Activated CD4-positive, alpha-beta T cell treated with anti-CD3 and anti-CD28 coated beads, Interleukin-2, amount 50 U/mL, for 48 hours (primary cell): ENCODE measurements around the gene CKB.

Experiments
- DNase-seq, 2 experiments: peaks; one replicate each; pipeline ENCODE4 v3.0.0-alpha.2; 2020

CKB gene

DNA sequence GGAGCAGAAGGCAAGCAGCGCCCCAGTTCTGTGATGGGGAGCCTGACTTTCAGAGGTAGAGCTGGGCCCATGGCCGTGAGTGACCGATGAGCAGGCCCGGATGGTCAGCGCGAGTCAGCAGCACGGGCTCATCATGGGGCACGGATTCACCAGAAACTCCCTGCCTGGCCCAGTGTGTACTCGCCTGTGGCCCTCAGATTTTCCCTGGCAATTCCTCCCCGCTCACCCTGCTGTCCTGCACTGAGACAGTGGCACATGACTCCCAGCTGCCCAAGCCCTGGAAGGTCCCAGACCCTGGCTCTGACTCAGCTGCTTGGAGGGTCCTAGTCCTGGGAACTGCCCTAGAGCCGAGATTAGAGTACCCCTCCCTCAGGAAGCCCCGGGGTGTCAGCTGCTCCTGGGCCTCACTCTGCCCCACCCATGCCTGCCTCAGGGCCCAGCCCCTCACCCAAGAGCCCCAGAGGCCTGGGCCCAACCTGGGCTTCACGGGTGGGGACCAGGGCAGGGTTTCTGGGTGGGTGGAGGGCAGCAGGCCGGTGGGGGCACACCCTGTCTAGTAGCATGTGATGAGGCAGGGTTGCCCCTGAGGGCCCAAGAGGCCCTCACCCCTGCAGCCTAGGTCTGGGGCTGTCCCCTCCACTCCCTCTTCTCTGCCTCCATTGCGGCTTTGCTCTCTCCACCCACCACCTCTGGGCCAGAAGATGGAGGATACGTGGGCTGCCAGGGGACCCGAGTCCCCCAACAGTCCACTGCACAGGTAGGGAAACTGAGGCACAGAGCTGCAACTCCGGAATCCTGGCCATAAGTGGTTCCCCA lies 14.8 kb upstream of the CKB start:
- DNase-seq: no peak

DNA sequence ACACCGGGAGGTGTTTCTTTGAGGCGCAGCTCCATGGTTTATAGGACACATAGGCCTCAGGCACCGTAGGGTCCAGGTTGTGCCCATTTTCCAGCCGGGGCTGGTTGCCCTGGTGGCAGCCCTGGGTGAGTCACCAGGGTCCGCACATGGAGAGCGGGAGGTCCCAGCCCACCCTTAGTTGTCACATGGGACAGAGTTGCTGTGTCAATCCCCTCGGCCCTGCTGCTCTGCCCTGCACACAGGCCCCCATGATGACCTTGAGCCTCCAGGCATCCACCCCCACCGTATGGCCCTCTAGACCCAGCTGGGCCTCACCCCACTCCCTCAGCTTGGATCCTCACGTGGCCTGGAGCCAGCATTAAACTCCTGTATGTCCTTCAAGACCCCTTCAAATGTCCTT lies 14.1 kb upstream of the CKB start:
- DNase-seq: no peak

DNA sequence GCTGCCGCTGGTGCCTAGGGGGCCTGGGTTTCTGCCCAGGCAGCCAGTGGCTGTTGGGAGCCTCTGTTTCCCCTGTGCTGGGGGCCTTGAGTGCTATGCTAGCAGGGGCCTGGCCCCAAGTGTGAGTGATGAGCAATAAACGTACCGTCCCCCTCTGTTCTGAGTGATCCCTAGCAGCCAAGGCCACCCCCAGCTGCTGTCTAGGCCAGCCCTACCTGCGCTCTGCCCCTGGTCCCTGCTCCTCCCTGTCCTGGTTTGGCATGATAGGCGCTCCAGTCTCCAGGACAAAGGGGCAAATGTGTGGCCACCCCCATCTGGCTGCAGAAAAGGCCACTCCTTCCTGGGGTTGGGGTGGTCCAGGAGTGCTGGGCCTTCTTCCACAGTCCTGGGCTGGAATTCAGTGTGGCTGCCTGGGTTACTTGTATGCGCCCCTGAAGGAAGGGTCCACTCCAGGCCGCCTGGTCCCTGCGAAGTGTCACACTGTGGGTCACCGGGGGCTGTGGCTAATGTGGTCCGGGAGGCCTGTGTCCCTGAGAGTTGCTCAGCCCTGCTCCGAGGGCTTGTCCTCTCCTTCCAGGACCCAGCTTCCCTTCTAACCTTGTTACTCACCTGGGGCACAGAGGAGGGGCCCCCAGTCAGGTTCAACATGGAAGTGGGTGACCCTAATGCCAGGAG lies 13.4 kb upstream of the CKB start:
- DNase-seq: no peak

DNA sequence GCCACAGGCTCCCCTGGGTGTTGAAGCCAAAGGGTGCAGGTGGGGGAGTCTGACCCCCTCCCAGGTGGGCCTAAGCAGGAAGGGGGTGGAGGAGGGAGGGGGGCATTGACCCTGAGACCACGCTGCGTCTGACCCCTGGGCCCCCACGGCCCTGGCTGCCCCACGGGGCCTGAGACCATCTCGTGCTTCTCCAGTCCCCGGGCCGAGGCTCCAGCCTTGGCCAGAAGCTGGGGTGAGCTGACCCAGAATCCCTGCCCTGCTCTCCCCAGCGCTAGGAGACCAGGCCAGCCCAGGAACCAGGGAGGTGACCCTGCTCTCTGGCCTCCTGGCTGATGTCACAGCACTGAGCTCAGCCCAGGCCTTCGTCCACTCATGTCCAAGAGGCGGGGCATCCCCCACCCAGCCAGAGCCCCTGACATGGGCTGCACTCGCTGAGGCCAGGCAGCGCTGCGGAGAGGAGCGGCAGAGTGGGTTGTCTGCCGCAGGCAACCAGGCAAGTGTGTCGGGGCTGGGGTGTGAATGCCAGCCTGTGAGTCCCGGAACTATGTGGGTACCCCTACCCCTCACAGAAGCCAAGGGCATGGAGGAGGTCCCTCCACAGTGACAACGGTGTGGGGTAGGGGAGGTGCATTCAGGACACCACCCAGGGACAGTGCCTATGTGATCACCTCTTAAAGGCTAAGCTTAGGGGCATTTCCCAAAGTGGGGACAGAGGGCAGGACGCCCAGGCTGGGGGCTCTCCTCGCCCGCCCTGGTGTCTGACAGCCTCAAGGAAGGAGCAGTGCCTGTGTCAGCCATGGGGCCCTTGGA lies 12.7 kb upstream of the CKB start:
- no peak for DNase-seq

DNA sequence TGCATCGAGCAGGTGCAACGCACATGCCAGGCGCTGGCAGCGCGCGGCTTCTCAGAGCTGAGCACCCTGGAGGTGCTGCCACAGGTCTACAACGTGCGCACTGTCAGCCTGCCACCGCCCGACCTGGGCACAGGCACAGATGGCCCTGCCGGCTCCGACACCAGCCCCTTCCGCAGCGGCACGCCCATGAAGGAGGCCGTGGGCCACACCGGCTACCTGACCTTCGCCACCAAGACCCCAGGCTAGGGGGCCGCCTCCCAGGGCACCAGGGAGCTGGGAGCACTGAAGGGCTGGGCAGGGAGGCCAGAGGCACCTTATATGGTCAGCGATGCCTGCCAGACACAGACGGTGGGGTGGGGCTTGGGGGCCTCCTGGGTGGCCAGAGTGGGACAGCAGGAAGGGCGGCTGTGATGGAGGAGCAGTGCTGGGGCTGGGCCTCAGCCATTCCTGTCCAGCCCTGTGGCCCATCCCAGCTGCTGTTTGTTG lies 12.0 kb upstream of the CKB start:
- no peak for DNase-seq

DNA sequence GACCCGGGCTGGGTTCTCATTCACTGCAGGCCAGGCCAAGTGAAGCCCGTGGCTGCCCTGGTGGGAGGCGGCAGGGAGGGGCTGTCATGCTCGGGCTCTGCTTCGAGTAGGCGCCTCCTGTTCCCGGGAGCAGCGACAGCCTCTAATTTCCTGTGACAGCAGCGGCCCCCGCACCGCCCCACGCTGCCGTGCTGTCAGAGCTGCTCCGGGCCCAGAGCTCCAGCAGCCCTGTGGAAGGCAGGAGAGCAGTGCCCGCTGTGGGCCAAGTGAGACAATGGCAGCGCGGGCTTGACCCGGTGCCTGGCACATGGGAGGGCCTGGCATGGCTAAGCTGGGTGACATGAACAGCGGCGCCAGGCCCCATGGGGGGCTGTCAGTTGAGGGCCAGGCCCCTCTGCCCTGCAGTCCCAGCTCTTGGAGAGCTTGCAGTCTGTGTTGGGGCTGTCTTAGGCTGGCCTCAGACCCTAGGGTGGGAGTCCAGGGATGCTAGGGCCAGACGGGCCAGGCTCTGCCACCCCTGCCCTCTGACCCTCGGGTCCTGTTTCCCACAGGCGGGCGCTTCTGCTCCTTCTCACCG lies 11.5 kb upstream of the CKB start:
- DNase-seq: no peak

DNA sequence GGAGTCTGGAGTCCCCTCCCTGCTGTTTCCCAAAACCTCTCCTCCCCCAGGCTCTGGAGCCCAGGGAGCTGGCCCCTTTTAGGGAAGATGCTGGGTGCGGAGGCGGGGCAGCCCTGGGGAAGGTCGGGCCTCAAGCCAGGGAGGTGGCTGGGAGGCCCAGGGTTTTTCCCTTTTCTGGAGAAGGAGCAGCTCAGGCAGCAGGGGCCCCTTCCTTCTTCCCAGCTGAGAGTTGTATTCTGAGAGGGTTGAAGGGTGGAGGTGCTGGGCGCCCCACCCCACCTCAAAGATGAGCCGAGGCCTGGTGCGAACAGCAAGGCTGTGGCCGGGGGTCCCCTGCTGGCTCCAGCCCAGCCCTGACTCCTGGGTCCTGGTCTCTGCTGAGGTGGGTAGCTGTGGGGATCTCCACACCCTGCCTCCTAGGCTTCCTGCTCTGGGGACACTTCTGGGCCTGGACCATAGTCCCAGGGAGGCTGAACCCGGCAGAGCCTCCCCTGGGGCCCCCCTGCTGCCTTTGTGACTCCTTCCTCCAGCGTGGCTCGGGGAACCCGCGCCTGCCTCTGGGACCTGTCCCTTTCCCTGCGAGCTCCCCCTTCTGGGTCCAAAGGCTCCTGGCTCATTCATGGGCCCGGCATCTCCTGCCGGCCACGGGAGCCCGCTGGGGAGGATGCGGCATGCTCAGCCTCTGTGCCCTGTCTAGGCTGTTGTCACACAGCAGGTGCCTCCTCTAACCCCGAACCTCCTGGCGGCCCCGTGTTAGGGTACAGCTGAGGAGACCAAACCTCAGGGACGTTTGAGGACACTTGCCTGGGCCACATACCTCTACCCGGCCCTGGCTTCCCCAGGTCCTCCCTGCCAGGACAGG lies 10.7 kb upstream of the CKB start:
- no peak for DNase-seq

DNA sequence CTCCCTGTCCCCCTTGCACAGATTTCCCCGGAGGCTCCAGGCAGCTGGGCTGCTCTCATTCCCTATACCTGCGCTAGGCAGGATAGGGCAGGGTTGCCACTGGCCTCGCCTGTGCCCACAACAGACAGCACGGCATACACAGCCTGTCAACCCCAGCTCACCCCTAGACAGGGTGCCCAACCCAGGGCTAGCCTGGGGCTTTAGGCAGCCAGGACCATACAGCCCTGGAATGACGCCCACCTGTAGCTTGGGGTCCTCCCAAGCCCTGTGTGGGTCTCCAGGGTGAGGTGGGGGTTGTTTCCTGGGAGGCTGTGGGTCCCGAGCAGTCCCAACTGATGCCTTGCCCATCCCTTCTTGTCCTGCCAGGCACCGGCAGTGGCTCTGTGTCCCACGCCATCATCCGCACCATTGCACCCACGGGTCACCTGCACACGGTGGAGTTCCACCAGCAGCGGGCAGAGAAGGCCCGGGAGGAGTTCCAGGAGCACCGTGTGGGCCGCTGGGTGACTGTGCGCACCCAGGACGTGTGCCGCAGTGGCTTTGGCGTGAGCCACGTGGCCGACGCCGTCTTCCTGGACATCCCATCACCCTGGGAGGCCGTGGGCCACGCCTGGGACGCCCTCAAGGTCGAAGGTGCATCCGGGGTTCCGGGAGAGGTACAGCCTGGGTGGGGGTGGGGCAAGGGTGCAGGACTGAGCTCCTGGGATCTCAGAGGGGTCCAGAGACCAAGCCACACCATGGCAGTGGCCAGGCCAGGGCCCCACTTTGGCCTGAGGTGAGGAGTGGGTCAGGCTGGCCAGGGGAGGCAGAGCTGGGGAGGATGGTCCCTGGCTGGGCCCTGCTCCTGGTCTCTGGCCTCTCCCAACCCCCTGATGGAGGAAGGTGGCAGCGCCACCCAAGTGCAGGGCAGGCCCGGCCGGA lies 9.8 kb upstream of the CKB start:
- no peak for DNase-seq

DNA sequence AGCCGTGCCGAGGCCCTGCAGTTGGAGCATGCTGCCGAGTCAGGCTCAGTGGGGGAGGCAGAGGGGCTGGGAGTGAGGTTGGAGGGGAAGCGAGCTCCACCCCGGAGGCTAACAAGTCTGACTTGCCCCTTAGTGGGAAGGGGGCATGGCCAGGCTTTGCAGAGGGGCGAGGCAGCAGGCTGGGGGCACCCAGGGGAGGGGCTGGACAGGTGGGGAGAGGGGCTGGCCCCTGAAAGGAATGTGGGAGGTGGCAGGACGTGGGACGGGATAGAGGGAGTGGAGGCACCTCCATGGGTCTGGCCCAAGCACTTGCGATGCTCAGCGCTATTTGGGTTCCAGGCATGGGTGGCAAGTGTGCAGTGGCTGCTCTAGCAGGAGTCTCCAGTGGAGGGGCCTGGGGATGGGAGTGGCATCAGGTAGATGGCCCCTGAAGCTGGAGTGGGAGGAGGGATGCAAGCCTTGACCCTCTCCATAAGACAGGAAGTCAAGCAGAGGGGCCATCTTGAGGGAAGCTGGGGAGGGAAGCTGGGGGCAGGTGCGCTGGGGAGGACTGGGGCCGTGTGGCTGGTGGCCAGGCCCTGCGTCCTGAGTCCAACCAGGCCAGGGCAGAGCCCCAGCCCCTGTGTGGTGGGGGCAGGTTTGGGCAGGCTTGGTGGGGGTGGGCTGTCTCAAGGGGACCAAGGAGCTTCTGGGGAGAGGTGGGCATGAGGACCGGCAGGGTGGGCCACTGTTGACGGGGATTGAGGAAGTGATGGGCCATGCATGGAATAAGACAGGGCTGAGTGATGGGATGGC lies 9.0 kb upstream of the CKB start:
- no peak for DNase-seq

DNA sequence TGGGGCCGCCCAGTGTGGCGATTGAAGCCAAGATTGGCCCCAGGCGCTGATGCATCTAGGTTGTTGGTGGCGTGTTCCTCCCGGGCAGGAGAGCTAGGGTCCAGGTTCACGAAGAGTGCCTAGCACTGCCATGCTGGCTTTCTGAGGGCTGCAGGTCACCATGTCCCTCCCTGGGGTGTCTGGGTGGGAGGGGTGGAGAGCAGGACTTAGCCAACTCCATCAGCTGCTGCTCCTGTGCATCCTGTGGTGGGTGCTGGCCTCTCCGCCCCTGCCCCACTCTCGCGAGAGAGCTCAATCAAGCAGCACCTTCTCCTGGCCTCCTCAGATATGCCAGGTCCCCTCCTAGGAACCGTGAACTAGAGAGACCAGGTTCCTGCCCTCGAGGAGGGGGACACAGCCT lies 8.2 kb upstream of the CKB start:
- DNase-seq: no peak

DNA sequence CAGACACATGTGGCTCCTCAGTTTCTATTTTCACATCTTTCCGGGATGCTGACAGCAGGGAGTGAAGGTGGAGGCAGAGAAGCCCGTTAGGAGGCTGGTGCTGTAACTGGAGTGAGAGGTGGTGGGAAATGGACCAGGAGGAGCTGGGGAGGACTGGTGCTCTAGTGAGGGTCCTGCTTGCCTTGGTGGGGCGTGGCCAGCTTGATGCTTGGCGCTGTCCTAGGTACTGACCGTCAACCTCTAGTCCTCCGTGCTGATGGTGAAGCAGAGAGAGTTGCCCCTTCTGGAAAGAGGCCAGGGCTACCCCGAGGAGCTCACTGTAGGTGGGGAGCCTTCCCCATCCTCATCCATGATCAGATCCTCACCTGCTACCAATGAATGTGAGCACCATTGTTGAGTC lies 7.8 kb upstream of the CKB start:
- peak in 1 of 2 experiments; percentile 37 for DNase-seq

DNA sequence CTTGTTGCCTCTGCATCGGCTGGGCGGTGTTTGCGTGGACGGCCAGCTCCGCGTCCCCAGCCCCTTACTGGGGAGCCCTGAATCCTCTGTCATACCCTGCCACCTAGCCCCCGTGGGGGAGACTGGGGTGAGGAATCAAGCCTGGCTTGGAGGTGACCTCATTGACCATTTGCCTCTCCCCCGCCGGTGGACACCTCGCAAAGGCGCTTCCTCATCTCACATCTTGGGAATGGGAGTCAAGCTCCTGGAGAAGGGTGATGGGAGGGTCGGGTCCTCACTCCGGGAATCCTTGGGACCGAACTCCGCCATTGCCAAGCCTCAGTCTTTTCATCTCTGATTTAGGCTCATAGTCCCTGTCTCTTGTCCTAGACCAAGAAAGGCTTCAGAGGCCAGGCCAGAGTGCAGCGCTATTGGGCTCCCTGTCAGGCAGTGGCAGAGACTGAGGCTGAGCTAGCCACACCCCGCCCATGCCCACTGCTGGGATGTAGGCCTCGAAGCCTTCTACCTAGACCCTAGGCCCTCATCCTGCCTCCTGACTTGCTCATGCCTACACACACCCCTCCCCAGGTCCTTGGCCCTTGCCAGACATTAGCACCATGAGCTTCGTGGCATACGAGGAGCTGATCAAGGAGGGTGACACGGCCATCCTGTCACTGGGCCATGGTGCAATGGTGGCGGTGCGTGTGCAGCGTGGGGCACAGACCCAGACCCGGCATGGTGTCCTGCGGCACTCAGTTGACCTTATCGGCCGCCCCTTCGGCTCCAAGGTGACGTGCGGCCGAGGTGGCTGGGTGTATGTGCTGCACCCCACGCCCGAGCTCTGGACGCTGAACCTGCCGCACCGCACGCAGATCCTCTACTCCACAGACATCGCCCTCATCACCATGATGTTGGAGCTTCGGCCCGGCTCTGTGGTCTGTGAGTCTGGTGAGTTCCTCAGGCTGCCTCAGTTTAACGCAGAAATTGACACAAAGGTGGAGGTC lies 7.0 kb upstream of the CKB start:
- DNase-seq: no peak

DNA sequence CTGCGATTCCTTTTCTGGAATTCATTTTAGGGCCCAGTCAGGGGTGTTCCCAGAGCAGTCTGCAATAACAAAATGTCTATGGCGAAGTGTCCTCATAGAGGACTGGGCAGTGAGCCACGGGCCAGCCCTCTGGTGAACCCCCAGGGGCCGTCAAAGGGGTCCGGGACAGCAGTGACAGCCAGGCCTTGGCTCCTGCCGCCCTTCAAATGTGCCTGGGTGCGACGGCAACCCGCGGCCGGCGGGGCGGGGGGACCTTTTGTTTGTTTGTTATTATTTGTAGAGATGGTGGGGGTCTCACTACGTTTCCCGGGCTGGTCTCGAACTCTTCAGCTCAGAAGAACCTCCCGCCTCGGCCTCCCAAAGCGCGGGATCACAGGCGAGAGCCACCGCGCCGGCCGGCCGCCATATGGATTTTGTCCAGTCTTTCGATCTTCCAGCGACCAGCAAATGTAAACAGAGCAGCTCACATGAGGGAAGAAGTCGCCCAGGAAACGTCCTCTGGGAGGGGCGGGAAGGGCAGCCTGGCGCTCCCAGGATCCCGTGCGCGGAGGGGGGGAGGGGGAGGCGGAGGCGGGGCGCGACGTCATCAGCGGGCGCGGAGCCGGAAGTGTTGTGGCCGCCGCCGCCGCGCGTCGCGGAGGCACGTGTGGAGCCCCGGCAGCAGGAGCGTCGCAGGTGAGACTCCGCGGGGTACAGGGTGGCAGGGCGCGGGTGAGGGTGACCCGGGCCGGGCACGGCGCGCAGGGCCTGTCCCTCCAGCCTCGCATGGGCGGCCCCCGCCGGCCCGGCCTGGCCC lies 6.2 kb upstream of the CKB start, which contains the start of gene TRMT61A:
Gene TRMT61A, plus strand, starts transcription at position 610 of the 796 bp plus-strand sequence. CDS start 783 bp downstream, outside the sequence.
- peak; percentile 69 to 79 for DNase-seq

DNA sequence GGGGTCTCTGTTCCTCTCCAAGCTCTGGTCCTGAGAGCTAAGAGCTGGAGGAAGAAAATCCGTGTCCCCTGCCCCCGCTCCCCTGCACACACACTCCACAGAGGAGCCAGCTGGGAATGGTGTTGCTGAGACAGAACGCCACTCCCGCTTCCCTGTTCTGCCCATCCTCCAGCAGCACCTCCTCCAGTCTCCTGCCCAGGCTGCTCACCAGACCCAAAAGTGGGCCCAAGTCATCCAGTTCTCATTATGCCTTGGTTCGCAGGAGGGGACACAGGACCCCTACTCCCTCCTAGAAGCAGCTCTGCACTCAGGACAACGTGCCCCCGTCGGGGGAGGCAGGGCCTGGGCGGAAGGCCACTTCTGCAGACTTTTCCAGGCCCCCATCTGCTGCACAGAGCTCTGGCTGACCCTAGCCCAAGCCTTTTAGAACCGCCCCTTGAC lies 5.5 kb upstream of the CKB start:
- no peak for DNase-seq

DNA sequence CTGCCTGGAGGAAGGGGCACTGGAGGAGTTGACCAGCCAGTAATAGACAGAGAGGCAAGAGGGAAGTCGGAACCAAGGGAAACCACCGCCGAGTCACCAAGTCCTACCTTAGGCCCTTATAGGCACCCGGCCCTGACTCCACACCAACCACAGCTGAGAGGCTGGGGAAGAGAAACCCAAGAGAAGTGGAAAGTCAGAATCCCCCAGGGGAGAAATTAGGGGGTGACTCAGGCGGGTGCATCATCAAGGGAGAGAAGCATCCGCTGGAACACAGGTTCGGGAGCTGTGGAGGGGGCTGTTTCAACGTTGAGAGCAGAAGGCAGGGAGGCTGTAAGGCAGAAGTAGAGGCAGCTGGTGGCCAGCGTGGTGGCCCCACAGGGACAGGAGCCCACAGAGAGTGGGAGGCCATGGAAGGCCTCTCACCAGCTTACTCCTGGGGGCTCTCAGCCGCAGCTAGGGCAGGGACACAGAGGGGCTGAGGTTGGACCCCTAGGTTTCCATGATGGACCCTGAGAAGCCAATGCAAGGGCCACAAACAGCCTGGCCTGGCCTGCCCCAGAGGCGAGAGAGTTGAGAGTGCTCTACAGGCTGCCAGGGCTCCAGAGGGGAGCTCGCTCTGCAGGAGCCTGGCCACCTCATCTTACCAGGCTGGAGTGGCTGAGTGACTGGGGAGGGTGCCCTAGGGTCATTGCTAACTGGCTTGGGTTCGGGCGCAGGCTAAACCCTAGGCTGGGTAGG lies 4.9 kb upstream of the CKB start:
- DNase-seq: peak; percentile 41 to 58

DNA sequence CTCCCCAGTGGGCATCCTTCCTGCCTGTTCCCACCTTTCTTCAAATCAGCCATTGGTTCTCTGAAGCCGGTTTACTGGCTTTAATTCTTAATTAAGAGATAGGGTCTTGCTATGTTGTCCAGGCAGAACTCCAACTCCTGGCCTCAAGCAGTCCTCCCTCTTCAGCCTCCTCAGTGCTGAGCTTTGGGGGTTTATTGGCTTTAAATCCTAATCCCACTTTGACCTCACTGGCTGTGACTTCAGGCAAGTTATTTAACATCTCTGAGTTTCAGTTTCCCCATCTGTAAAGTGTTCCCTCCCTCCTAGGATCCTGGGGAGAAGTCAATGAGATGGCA lies 4.3 kb upstream of the CKB start:
- no peak for DNase-seq

DNA sequence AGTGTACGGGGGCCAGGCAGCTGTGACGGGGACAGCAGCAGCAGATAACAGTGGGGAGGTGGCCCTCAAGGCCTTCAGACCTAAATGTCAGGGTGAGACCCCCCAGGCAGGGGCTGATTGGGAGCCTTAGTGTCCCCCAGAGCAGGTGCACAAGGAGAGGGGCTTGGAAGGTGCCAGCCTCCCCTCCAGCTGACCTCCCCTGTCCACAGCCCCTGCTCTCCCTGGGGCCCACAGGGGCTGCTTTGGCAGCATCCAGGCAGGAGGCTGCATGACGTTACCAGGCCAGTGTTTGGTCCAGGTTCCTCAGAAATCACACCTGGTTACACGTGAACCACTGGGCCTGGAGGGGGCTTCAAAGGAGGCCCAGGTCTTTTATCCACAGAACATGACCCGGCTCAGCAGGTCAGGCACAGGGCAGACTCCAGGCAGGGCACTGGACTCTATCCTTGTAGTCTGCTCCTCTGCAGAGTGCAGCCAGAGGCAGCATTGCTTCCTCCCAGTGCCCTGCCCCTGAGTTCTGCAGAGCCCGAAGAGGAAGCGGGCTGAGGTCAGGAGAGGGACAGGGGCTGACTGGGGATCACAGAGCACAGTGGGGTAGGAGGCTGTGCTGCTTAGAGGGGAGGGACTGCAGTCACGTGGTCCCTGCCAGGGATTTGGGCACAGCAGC lies 3.8 kb upstream of the CKB start:
- no peak for DNase-seq
